HG02973 (cell line): ENCODE results near the gene ZBTB40.

Experiments
- ATAC-seq: cut with Tn5 transposase; IDR thresholded peaks from one replicate; pipeline ENCODE4 v1.9.1; 2021; ENCODE audit warnings: moderate library complexity; ENCODE audit not compliant: unreplicated experiment

ZBTB40 gene

GRCh38 chr1:22500058-22500457, 48.4 kb downstream of the ZBTB40 start:
- no peak for ATAC-seq

GRCh38 chr1:22500471-22500870, 48.8 kb downstream of the ZBTB40 start:
- ATAC-seq, result no peak

GRCh38 chr1:22502202-22502601, 50.6 kb downstream of the ZBTB40 start:
- ATAC-seq, result no peak

GRCh38 chr1:22503721-22504410, 52.2 kb downstream of the ZBTB40 start:
- no peak for ATAC-seq

- no peak for ATAC-seq
Observed at GRCh38 chr1:22506130-22506692, 54.6 kb downstream of the ZBTB40 start.

- ATAC-seq, result no peak
Observed at GRCh38 chr1:22507587-22507986, 55.9 kb downstream of the ZBTB40 start.

- ATAC-seq, result no peak
Observed at GRCh38 chr1:22508329-22508728, 56.7 kb downstream of the ZBTB40 start.

- ATAC-seq, result no peak
Observed at GRCh38 chr1:22508991-22509390, 57.3 kb downstream of the ZBTB40 start.

GRCh38 chr1:22509815-22510214, 58.2 kb downstream of the ZBTB40 start:
- no peak for ATAC-seq

GRCh38 chr1:22512873-22513272, 61.2 kb downstream of the ZBTB40 start:
- no peak for ATAC-seq

GRCh38 chr1:22516906-22517571, 65.4 kb downstream of the ZBTB40 start:
- ATAC-seq, result no peak

GRCh38 chr1:22517956-22518355, 66.3 kb downstream of the ZBTB40 start:
- no peak for ATAC-seq

GRCh38 chr1:22518379-22518778, 66.7 kb downstream of the ZBTB40 start:
- no peak for ATAC-seq

GRCh38 chr1:22520871-22521270, 69.2 kb downstream of the ZBTB40 start:
- ATAC-seq, result no peak

GRCh38 chr1:22521692-22522091, 70.0 kb downstream of the ZBTB40 start:
- no peak for ATAC-seq

- no peak for ATAC-seq
Observed at GRCh38 chr1:22522221-22522743, 70.6 kb downstream of the ZBTB40 start.

GRCh38 chr1:22524481-22524880, 72.8 kb downstream of the ZBTB40 start:
- ATAC-seq, result no peak

GRCh38 chr1:22525211-22525610, 73.6 kb downstream of the ZBTB40 start:
- ATAC-seq, result no peak

- ATAC-seq, result no peak
Observed at GRCh38 chr1:22525646-22526045, 74.0 kb downstream of the ZBTB40 start.

GRCh38 chr1:22526098-22526497, 74.4 kb downstream of the ZBTB40 start:
- no peak for ATAC-seq

- ATAC-seq, result no peak
Observed at GRCh38 chr1:22526677-22527076, 75.0 kb downstream of the ZBTB40 start.

GRCh38 chr1:22527122-22527521, 75.5 kb downstream of the ZBTB40 start:
- no peak for ATAC-seq
